GM18526 (cell line): ENCODE results near the gene TMEM141.
A peak's percentile ranks its signal among the peaks of the same experiment; 100 is the strongest.

Experiments
- POLR2A ChIP-seq: IDR thresholded peaks from 3 replicates; pipeline ENCODE4 v1.6.1; 2011; ENCODE audit not compliant: insufficient read length; ENCODE audit errors: extremely low read depth

TMEM141 gene

GRCh38 chr9:136790640-136791515 lies at the start of gene TMEM141:
TMEM141 (plus strand) TSS chr9:136791344; CDS start chr9:136791371, 27 bp downstream.
- TF ChIP-seq POLR2A, result peak; percentile 75

DNA sequence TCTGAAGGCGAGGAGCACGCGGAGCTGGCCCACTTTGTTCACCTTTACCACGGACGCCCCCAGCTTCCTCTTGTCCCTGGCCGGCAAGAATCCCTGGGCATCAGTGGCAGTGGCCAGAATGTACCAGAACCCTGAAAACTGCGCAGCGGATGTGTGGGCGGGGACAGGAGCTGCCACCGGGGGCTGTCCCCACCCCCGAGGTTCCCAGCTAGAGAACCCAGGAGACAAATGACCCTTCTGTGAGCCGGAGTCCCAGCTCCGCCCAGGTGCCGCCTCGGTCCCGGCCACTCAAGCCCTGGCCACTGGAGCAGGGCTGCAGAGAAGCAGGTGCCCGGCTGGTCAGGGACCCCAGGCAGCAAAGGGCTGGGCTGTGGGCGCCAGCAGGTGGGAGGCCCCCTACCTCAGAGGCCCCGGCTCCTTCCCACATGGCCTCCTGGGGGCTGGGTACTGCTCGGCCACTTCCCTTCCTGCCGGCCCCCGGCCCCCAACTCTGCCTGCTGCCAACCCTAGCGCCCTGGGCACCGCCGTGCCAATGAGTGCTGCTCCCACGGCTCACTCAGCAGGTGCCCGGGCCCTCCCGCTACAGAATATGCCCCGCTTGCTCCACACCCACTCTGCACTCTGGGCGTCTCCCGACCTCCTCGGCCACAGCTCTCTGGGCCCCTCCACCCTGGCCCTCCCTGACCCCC lies 49.1 kb upstream of the TMEM141 start:
- no peak for TF ChIP-seq POLR2A

- TF ChIP-seq POLR2A, result no peak
These were observed 48.4 kb upstream of the TMEM141 start, which contains the start of gene LCN10 for GRCh38 chr9:136742591-136743391. LCN10 (minus strand) TSS chr9:136742940; CDS start chr9:136742903, 37 bp downstream.

DNA sequence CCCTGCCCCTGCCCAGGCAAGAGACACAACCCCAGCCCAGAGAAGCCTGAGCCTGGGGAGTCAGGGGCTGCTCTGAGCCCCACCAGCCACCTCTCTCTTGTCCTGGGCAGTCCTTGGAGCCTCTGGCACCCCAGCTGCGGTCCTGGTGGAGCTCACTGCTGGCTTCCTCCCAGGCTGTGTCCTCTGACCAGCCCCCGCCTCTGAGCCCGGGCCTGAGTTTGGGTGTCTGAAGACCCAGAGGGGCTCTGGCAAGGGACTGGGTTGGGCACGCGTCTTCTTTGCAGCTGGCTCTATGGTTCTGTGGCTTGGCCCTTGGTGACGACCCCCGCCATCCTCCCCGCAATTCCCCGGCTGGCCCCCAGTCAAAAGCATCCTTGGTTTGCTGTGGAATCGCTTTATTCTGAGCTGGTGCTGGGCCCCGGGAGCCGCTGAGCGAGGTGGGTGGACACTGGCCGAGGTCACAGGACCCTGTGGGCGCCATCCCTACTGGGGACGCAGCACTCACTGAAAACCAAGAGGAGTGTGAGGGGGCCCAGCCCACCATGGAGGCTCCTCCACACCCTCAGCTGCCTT lies 47.4 kb upstream of the TMEM141 start:
- TF ChIP-seq POLR2A, result no peak

DNA sequence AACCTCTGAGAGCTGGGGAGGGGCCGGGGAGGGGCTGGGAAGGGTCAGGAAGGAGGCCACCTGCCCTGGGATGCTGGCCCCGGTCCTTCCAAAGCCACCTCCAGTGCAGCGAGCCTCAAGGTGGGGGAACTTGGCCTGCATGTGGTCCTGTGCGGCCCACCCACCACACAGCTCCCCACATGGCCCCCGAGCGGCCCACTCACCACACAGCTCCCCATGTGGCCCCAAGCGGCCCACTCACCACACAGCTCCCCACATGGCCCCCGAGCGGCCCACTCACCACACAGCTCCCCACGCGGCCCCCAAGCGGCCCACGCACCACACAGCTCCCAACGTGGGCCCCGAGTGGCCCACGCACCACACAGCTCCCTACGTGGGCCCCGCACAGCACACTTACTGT lies 46.4 kb upstream of the TMEM141 start:
- no peak for TF ChIP-seq POLR2A

GRCh38 chr9:136745389-136746154 lies 45.6 kb upstream of the TMEM141 start:
- TF ChIP-seq POLR2A, result no peak

DNA sequence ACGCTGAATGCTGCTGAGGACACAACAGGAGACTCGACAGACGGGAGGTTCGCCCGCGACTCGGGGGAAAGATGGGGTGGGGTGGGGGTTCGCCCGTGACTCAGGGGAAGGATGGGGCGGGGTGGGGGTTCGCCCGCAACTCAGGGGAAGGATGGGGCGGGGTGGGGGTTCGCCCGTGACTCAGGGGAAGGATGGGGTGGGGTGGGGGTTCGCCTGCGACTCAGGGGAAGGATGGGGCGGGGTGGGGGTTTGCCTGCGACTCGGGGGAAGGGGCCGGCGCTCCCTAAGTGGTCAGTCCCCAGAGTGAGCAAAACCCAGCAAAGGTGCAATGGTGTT lies 45.0 kb upstream of the TMEM141 start:
- TF ChIP-seq POLR2A, result no peak

- no peak for TF ChIP-seq POLR2A
These were observed 44.5 kb upstream of the TMEM141 start for GRCh38 chr9:136746621-136747020.

GRCh38 chr9:136747161-136748060 lies 43.7 kb upstream of the TMEM141 start:
- TF ChIP-seq POLR2A, result no peak

DNA sequence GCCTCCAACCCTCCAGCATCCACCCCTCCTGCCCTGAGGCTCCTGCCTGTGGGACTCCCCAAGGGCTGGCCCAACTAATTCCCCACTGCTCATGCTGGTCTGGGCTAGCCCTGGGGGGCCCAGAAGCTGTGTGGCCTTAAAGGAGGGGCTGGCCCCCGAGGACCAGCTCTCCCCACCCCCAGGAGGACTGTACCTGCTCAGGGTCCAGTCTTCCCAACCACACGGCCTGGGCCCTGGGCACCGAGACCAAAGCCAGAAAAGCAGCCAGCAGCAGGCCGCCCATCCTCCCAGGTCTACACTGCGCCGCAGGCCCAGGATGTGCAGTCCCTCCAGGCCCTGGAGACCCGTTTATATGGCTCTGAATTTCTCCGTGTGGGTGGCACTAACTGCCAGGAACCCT lies 42.9 kb upstream of the TMEM141 start, which contains the start of gene LCN6:
LCN6 (minus strand) TSS at position 325 of the 400 bp plus-strand sequence; CDS start at position 283, 42 bp downstream.
- TF ChIP-seq POLR2A, result no peak

GRCh38 chr9:136748666-136749611 lies 42.2 kb upstream of the TMEM141 start:
- no peak for TF ChIP-seq POLR2A

DNA sequence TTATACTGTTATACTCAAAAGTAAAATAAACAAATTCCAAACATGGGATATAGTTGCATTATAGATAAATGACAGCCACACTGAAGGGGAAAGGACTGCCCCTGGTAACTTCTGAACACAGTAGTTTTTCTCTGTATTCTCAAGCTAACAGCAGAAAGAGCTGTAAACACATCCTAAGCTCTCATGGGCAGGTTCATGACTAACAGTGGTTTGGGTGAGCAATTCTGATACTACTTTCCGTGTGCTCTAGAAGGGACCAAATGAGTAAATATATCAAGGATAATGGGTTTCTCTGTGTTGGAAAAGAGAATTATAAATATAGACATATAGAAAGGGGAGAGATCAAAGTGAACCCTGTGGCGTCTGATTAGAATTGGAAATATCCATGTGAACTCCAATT lies 40.6 kb upstream of the TMEM141 start:
- no peak for TF ChIP-seq POLR2A
